Lower leg skin (tissue), 4 donors: ENCODE data around the gene NETO2. TPM values are rescaled to one million over a fixed set of nuclear protein-coding genes. Genes with fewer than 3 reads are reported as not detected.

ENCODE experiments used
- DNase-seq, 2 donors: peaks; one replicate each; pipeline ENCODE4 v3.0.0-alpha.2; 2019; ENCODE audit warnings: low spot score in 2 of 2
- H3K4me3 ChIP-seq: fragments of 200-600 bp; sonication (generic); 2 replicates; pipeline ENCODE4 v1.5.1; 2017; ENCODE audit warnings: mild to moderate bottlenecking, low read depth; ENCODE audit not compliant: poor library complexity, severe bottlenecking
- CTCF ChIP-seq, 3 donors: fragments of 450-650 bp; IDR thresholded peaks; one replicate each; pipeline ENCODE4 v1.5.1; 2016; ENCODE audit warnings: antibody characterized with exemption in 3 of 3, mild to moderate bottlenecking in 3 of 3, moderate library complexity in 2 of 3
- POLR2A ChIP-seq, 2 donors: fragments of 450-650 bp; IDR thresholded peaks; one replicate each; pipeline ENCODE4 v1.6.1; 2016 to 2017; ENCODE audit warnings: antibody characterized with exemption in 2 of 2, mild to moderate bottlenecking in 1 of 2, moderate library complexity in 1 of 2
- WGBS, 2 donors: methylation state at CpG; one replicate each; pipeline ENCODE4 v1.1.5; 2018; 5-methylcytosine and 5-hydroxymethylcytosine counted together
- intact Hi-C: fragments of 100-400 bp; cut with DNase I; formaldehyde crosslinking; loops from one replicate; pipeline ENCODE4 v1.15.0; 2023; ENCODE audit warnings: low total_unique reads
- total RNA-seq, 4 donors: library from RNA; depleted of rRNA; stranded (reverse); fragments of >200 nt; gene quantifications; one replicate each; pipeline ENCODE4 v1.1.0, GENCODE V29; 2016

The NETO2 gene
- total RNA-seq, 4 donors from 2014 or later: 0.37 to 2.2 (median 1.1) TPM; not detected in 1

GRCh38 chr16:47034455-47034854 is 109.3 kb downstream of the NETO2 start:
- intact Hi-C loops: loop anchor here (10.0 kb wide), 1 partner anchor 1120 kb away; the partner anchor contains the start of gene ABCC12
- 81 to 83% methylated on average over 2 of the region's 2 CpGs for WGBS, 2 donors
- no peak overlapping the region for H3K4me3 ChIP-seq
- TF ChIP-seq CTCF (IDR thresholded peaks at IDR 0.05): no peak
- no peak for TF ChIP-seq POLR2A (IDR thresholded peaks at IDR 0.05)
- DNase-seq: no peak

GRCh38 chr16:47033176-47033575 is 110.6 kb downstream of the NETO2 start:
- intact Hi-C loops: loop anchor here (10.0 kb wide), 1 partner anchor 1122 kb away; the partner anchor contains the start of gene ABCC12
- no peak for DNase-seq
- no peak overlapping the region for H3K4me3 ChIP-seq
- TF ChIP-seq POLR2A (IDR thresholded peaks at IDR 0.05): no peak
- no peak for TF ChIP-seq CTCF (IDR thresholded peaks at IDR 0.05)
- whole genome bisulfite sequencing, 2 donors: 77 to 79% methylated on average over 3 of the region's 3 CpGs

GRCh38 chr16:47029724-47030123 is 114.0 kb downstream of the NETO2 start:
- intact Hi-C loops: loop anchor here (10.0 kb wide), 1 partner anchor 1125 kb away; the partner anchor contains the start of gene ABCC12
- no peak overlapping the region for H3K4me3 ChIP-seq
- no peak for DNase-seq
- 89 to 92% methylated on average over 3 of the region's 3 CpGs for WGBS, 2 donors
- no peak for TF ChIP-seq POLR2A (IDR thresholded peaks at IDR 0.05)
- no peak for TF ChIP-seq CTCF (IDR thresholded peaks at IDR 0.05)

GRCh38 chr16:47028767-47029377 is 114.9 kb downstream of the NETO2 start:
- 73 to 78% methylated on average over 6 of the region's 6 CpGs for whole genome bisulfite sequencing, 2 donors

More at GRCh38 chr16:47028767-47029377, 114.9 kb downstream of the NETO2 start:
- DNase-seq: no peak
- intact Hi-C loops: no loop called here
- H3K4me3 ChIP-seq: no peak overlapping the region
- TF ChIP-seq CTCF (IDR thresholded peaks at IDR 0.05) (no peak), POLR2A (IDR thresholded peaks at IDR 0.05) (no peak)

Other genes starting within 250 kb of the NETO2 start
- gene DNAJA2, start 170.3 kb downstream of the NETO2 start, total RNA-seq: 10 to 100 TPM; 49.9 to 57.6 (median 52.1) TPM